PC-3 (cell line): ENCODE measurements around the gene MAD1L1.

Experiments used
- CTCF ChIP-seq: fragments of 300-600 bp; sonication (generic); conservative IDR thresholded peaks from 2 replicates; pipeline ENCODE4 v1.5.1; 2017; ENCODE audit warnings: antibody characterized with exemption, low read depth, mild to moderate bottlenecking, low read length
- EZH2 ChIP-seq: fragments of 300-600 bp; sonication (generic); IDR thresholded peaks from one replicate; pipeline ENCODE4 v1.6.1; 2017; ENCODE audit warnings: antibody characterized with exemption, mild to moderate bottlenecking, low read length; ENCODE audit not compliant: unreplicated experiment
- EZH2phosphoT487 ChIP-seq: fragments of 300-600 bp; sonication (generic); IDR thresholded peaks from 2 replicates; pipeline ENCODE4 v1.6.1; 2018; ENCODE audit warnings: mild to moderate bottlenecking, antibody characterized with exemption, low read length, borderline replicate concordance

DNA sequence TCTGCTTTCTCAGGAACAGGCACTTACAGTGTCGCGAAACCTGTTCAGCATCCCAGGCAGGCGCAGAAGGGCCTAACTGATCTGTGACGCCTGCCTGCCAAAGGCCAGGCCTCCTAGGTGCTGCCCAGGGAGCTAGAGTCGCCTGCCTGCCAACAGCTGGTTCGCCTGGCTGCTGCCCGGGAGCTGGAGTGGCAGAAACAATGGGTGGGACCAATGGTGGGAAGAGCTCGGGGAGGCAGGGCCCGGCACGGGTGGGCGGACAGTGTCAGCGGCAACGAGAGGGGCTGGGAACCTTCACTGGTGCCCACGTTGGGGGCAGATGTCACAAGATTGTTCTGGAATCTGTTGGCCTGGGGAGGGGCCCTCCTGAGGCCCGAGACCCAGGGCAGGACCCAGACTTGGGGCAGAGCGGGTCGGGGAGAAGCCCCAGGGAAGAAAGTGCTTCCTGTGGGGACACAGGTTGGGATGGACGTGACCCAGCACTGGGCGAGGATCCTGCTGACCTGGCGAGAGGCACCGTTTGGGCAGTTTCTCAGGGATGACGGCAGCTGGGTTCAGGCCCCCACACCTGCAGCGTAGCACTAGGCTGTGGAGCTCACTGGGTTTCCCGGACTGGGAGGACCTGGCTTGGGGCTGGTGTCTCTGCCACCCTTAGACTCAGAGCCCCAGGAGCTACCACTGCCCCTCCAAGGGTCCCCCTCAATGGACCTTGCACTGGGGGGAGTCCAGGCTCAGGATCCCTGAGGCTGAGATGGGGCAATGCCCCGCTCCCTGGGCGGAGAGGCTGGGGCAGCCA, 380.8 kb downstream of the MAD1L1 start:
- no peak for TF ChIP-seq CTCF
- no peak for TF ChIP-seq EZH2phosphoT487
- TF ChIP-seq EZH2, result no peak
